Stimulated activated memory B cell treated with anti-CD40 and anti-IgM and Interleukin-4, amounts not matched to agents 10 μg/mL and 1 μg/mL and 100 μg/mL, for 72 hours (primary cell): Measurements from ENCODE around the gene DNAJC18.
"Not testable (repeated sequence)": the region's sequence is repeated elsewhere in the genome, so short reads cannot be mapped to it uniquely, and the experiment has no call there.

Experiments
- ATAC-seq: fragments of 150-1000 bp; cut with Tn5 transposase; 2 replicates; pipeline ENCODE4 v1.10.0; 2021
- H3K27ac Mint-ChIP-seq: one replicate; pipeline ENCODE4 v1.8.0; 2022; ENCODE audit warnings: mild to moderate bottlenecking, mixed read lengths
- H3K27me3 Mint-ChIP-seq: one replicate; pipeline ENCODE4 v1.8.0; 2022; ENCODE audit warnings: mixed read lengths
- H3K36me3 Mint-ChIP-seq: one replicate; pipeline ENCODE4 v1.8.0; 2022; ENCODE audit warnings: mixed read lengths
- H3K4me1 Mint-ChIP-seq: one replicate; pipeline ENCODE4 v1.8.0; 2022; ENCODE audit warnings: mixed read lengths
- H3K4me3 Mint-ChIP-seq: one replicate; pipeline ENCODE4 v1.8.0; 2022; ENCODE audit warnings: mild to moderate bottlenecking, moderate library complexity, mixed read lengths
- H3K9me3 Mint-ChIP-seq: one replicate; pipeline ENCODE4 v1.8.0; 2022; ENCODE audit warnings: mixed read lengths

The DNAJC18 gene

GRCh38 chr5:139422307-139422893 is 16.9 kb downstream of the DNAJC18 start:
- ATAC-seq, result peak; percentile 83
- no peaks in the 10 kb centered on the region for H3K9me3 Mint-ChIP-seq
- H3K27ac Mint-ChIP-seq, result peak overlapping the region; percentile 11
- H3K4me3 Mint-ChIP-seq, result no peak overlapping the region
- peaks cover 52% of the 10 kb centered on the region for H3K36me3 Mint-ChIP-seq
- peaks cover 6% of the 10 kb centered on the region for H3K4me1 Mint-ChIP-seq
- no peaks in the 10 kb centered on the region for H3K27me3 Mint-ChIP-seq

GRCh38 chr5:139419226-139420192 is 19.8 kb downstream of the DNAJC18 start:
- no peak for ATAC-seq
- H3K4me3 Mint-ChIP-seq, result no peak overlapping the region
- H3K9me3 Mint-ChIP-seq, result no peaks in the 10 kb centered on the region
- H3K27me3 Mint-ChIP-seq, result no peaks in the 10 kb centered on the region
- peaks cover 42% of the 10 kb centered on the region for H3K36me3 Mint-ChIP-seq
- H3K27ac Mint-ChIP-seq, result no peak overlapping the region
- peaks cover 6% of the 10 kb centered on the region for H3K4me1 Mint-ChIP-seq

GRCh38 chr5:139418793-139419192 is 20.5 kb downstream of the DNAJC18 start:
- Mint-ChIP-seq H3K27ac (no peak overlapping the region), H3K4me3 (no peak overlapping the region), H3K36me3 (peaks cover 39% of the 10 kb centered on the region), H3K9me3 (no peaks in the 10 kb centered on the region), H3K27me3 (no peaks in the 10 kb centered on the region), H3K4me1 (peaks cover 6% of the 10 kb centered on the region)
- no peak for ATAC-seq

- ATAC-seq, result no peak
- Mint-ChIP-seq H3K4me1 (peaks cover under 1% of the 10 kb centered on the region), H3K4me3 (no peak overlapping the region), H3K9me3 (no peaks in the 10 kb centered on the region), H3K36me3 (peaks cover 44% of the 10 kb centered on the region), H3K27me3 (no peaks in the 10 kb centered on the region), H3K27ac (no peak overlapping the region)
Measured at GRCh38 chr5:139417214-139417613, 22.1 kb downstream of the DNAJC18 start.

GRCh38 chr5:139416651-139417050 is 22.7 kb downstream of the DNAJC18 start:
- Mint-ChIP-seq H3K4me3 (no peak overlapping the region), H3K36me3 (peaks cover 47% of the 10 kb centered on the region), H3K27me3 (no peaks in the 10 kb centered on the region), H3K4me1 (no peaks in the 10 kb centered on the region), H3K9me3 (no peaks in the 10 kb centered on the region), H3K27ac (no peak overlapping the region)
- ATAC-seq, result no peak

GRCh38 chr5:139415869-139416268 is 23.5 kb downstream of the DNAJC18 start:
- Mint-ChIP-seq H3K4me1 (no peaks in the 10 kb centered on the region), H3K36me3 (peaks cover 47% of the 10 kb centered on the region), H3K4me3 (no peak overlapping the region), H3K27ac (no peak overlapping the region), H3K9me3 (no peaks in the 10 kb centered on the region), H3K27me3 (no peaks in the 10 kb centered on the region)
- no peak for ATAC-seq

GRCh38 chr5:139415221-139415861 is 24.0 kb downstream of the DNAJC18 start:
- Mint-ChIP-seq H3K27me3 (no peaks in the 10 kb centered on the region), H3K9me3 (no peaks in the 10 kb centered on the region), H3K27ac (no peak overlapping the region), H3K4me1 (no peaks in the 10 kb centered on the region), H3K36me3 (peaks cover 42% of the 10 kb centered on the region), H3K4me3 (no peak overlapping the region)
- no peak for ATAC-seq

- Mint-ChIP-seq H3K4me3 (no peak overlapping the region), H3K9me3 (no peaks in the 10 kb centered on the region), H3K27me3 (no peaks in the 10 kb centered on the region), H3K36me3 (peaks cover 36% of the 10 kb centered on the region), H3K4me1 (no peaks in the 10 kb centered on the region), H3K27ac (no peak overlapping the region)
- ATAC-seq, result no peak
Measured at GRCh38 chr5:139414581-139415130, 24.7 kb downstream of the DNAJC18 start.

- Mint-ChIP-seq H3K27me3 (no peaks in the 10 kb centered on the region), H3K27ac (no peak overlapping the region), H3K9me3 (no peaks in the 10 kb centered on the region), H3K4me1 (no peaks in the 10 kb centered on the region), H3K4me3 (no peak overlapping the region), H3K36me3 (peaks cover 29% of the 10 kb centered on the region)
- ATAC-seq, result no peak
Measured at GRCh38 chr5:139413963-139414362, 25.4 kb downstream of the DNAJC18 start.

- H3K9me3 Mint-ChIP-seq, result no peaks in the 10 kb centered on the region
- ATAC-seq, result no peak
- H3K27ac Mint-ChIP-seq, result no peak overlapping the region
- H3K4me1 Mint-ChIP-seq, result peaks cover under 1% of the 10 kb centered on the region
- H3K27me3 Mint-ChIP-seq, result no peaks in the 10 kb centered on the region
- no peak overlapping the region for H3K4me3 Mint-ChIP-seq
- peaks cover 22% of the 10 kb centered on the region for H3K36me3 Mint-ChIP-seq
Measured at GRCh38 chr5:139413153-139413552, 26.2 kb downstream of the DNAJC18 start.

- peaks cover 19% of the 10 kb centered on the region for H3K4me1 Mint-ChIP-seq
- no peaks in the 10 kb centered on the region for H3K27me3 Mint-ChIP-seq
- H3K9me3 Mint-ChIP-seq, result no peaks in the 10 kb centered on the region
- no peak overlapping the region for H3K4me3 Mint-ChIP-seq
- H3K36me3 Mint-ChIP-seq, result peaks cover 22% of the 10 kb centered on the region
- no peak overlapping the region for H3K27ac Mint-ChIP-seq
- ATAC-seq, result no peak
Measured at GRCh38 chr5:139410993-139411828, 28.1 kb downstream of the DNAJC18 start.

GRCh38 chr5:139410121-139410992 is 29.0 kb downstream of the DNAJC18 start:
- Mint-ChIP-seq H3K4me1 (peaks cover 19% of the 10 kb centered on the region), H3K36me3 (peaks cover 22% of the 10 kb centered on the region), H3K27me3 (no peaks in the 10 kb centered on the region), H3K27ac (no peak overlapping the region), H3K9me3 (no peaks in the 10 kb centered on the region), H3K4me3 (no peak overlapping the region)
- ATAC-seq, result no peak

- ATAC-seq, H3K27ac Mint-ChIP-seq, H3K9me3 Mint-ChIP-seq, H3K27me3 Mint-ChIP-seq, H3K4me3 Mint-ChIP-seq: not testable (repeated sequence)
- peaks cover 27% of the 10 kb centered on the region for H3K4me1 Mint-ChIP-seq
- H3K36me3 Mint-ChIP-seq, result peaks cover 22% of the 10 kb centered on the region
Measured at GRCh38 chr5:139409116-139409515, 30.2 kb downstream of the DNAJC18 start.

- Mint-ChIP-seq H3K36me3 (peaks cover 16% of the 10 kb centered on the region), H3K9me3 (no peaks in the 10 kb centered on the region), H3K27ac (peak overlapping the region; percentile 77), H3K4me1 (peaks cover 33% of the 10 kb centered on the region), H3K27me3 (no peaks in the 10 kb centered on the region), H3K4me3 (no peak overlapping the region)
- ATAC-seq, result no peak
Measured at GRCh38 chr5:139408191-139408590, 31.1 kb downstream of the DNAJC18 start.
